Measurements from ENCODE around the gene PTPN21. TPM values are rescaled to one million over a fixed set of nuclear protein-coding genes. Genes with fewer than 3 reads are reported as not detected.
"Not testable (repeated sequence)": the region's sequence is repeated elsewhere in the genome, so short reads cannot be mapped to it uniquely, and the experiment has no call there.

Gene PTPN21
- total RNA-seq, 3 donors from 2014 or later = 0.33 to 0.45 (median 0.33) TPM

- no peak for DNase-seq
- no peaks in the 10 kb centered on the region for H3K27me3 Mint-ChIP-seq (ENCODE audit: low read depth)
- no peaks in the 10 kb centered on the region for H3K9me3 Mint-ChIP-seq
- no peak for ATAC-seq
- H3K36me3 Mint-ChIP-seq (ENCODE audit: insufficient read depth) = no peaks in the 10 kb centered on the region
- no peak overlapping the region for H3K4me3 Mint-ChIP-seq
- no peaks in the 10 kb centered on the region for H3K4me1 Mint-ChIP-seq (ENCODE audit: low read depth)
Observed at GRCh38 chr14:88542857-88543795, 11.7 kb downstream of the PTPN21 start.

DNA sequence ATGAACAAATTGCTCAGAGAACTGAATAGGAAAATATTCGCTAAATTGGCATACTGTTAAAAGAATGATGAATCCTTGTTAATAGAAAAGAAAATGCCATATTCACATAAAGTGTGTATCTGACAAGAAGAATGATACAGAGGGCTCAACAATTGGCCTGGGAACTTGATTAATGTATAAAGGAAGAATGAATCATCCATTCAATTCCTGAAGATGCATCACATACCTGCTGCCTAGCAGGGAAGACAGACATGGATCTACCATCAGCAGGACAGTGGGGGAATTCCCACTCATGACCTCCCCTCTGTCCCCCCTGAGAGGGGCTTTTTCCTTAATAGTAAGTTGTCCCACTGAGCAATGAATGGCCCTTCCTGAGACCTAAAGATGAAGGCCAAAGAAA is 13.5 kb downstream of the PTPN21 start:
- H3K4me3 Mint-ChIP-seq = no peak overlapping the region
- peaks cover 2% of the 10 kb centered on the region for H3K27me3 Mint-ChIP-seq (ENCODE audit: low read depth)
- ATAC-seq = no peak
- no peaks in the 10 kb centered on the region for H3K36me3 Mint-ChIP-seq (ENCODE audit: insufficient read depth)
- H3K9me3 Mint-ChIP-seq = no peaks in the 10 kb centered on the region
- DNase-seq = no peak
- H3K4me1 Mint-ChIP-seq (ENCODE audit: low read depth) = no peaks in the 10 kb centered on the region

DNA sequence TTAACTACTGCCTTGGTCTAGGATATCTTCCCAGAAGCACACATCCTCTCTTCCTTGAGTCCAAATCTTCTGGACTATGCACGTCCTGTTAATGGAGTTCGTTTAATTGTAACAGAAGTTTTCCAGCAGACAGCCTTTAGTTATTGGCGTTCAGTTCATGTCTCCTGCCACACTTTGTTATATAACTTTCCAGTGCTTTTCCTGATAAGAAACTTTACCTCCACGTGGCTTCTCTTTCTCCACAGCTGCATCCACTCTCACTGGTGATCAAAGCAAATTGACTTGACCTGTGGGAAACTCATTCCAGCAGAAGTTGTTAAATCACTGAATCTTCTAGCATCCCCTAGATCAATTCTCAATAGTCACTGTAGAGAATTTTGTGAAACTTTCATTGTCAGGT is 19.0 kb downstream of the PTPN21 start:
- Mint-ChIP-seq H3K36me3 (ENCODE audit: insufficient read depth) (no peaks in the 10 kb centered on the region), H3K4me1 (ENCODE audit: low read depth) (no peaks in the 10 kb centered on the region), H3K27me3 (ENCODE audit: low read depth) (peaks cover 2% of the 10 kb centered on the region), H3K9me3 (no peaks in the 10 kb centered on the region), H3K4me3 (no peak overlapping the region)
- no peak for ATAC-seq
- DNase-seq = no peak

DNA sequence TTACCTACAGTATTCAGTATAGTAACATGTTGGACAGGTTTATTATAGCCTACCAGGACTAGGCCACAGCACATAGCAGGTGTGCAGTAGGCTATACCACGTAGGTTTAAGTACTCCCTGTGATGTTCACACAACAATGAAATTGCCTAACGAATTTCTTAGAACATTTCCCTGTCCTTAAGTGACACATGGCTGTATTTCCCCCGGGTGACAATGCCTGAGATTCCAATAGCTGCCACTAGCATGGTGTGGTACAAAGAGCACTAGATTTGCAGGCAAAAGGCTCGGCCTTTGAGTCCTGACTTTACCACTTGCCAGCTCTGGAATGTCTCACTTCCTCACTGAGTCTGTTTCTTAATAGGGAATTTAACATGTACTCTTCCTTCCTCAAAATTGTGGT is 19.7 kb downstream of the PTPN21 start:
- Mint-ChIP-seq H3K4me3 (no peak overlapping the region), H3K4me1 (ENCODE audit: low read depth) (no peaks in the 10 kb centered on the region), H3K9me3 (peaks cover 6% of the 10 kb centered on the region), H3K36me3 (ENCODE audit: insufficient read depth) (peaks cover 3% of the 10 kb centered on the region), H3K27me3 (ENCODE audit: low read depth) (peaks cover 7% of the 10 kb centered on the region)
- ATAC-seq = no peak
- DNase-seq = no peak

- no peak for DNase-seq
- no peak for ATAC-seq
- Mint-ChIP-seq H3K36me3 (ENCODE audit: insufficient read depth) (peaks cover 5% of the 10 kb centered on the region), H3K4me3 (no peak overlapping the region), H3K27me3 (ENCODE audit: low read depth) (peaks cover 19% of the 10 kb centered on the region), H3K9me3 (peaks cover 18% of the 10 kb centered on the region), H3K4me1 (ENCODE audit: low read depth) (no peaks in the 10 kb centered on the region)
Observed at GRCh38 chr14:88533064-88533602, 21.7 kb downstream of the PTPN21 start.

- H3K27me3 Mint-ChIP-seq (ENCODE audit: low read depth) = peaks cover 31% of the 10 kb centered on the region
- not testable (repeated sequence) for DNase-seq
Observed at GRCh38 chr14:88529889-88530288, 24.9 kb downstream of the PTPN21 start.

GRCh38 chr14:88522393-88522792 is 32.4 kb downstream of the PTPN21 start:
- no peak for DNase-seq

More at GRCh38 chr14:88529889-88530288, 24.9 kb downstream of the PTPN21 start:
- H3K36me3 Mint-ChIP-seq (ENCODE audit: insufficient read depth); H3K4me1 Mint-ChIP-seq (ENCODE audit: low read depth); H3K4me3 Mint-ChIP-seq; ATAC-seq: not testable (repeated sequence)
- peaks cover 21% of the 10 kb centered on the region for H3K9me3 Mint-ChIP-seq

GRCh38 chr14:88521818-88522217 is 33.0 kb downstream of the PTPN21 start:
- H3K36me3 Mint-ChIP-seq (ENCODE audit: insufficient read depth) = no peaks in the 10 kb centered on the region
- no peak for ATAC-seq
- no peak overlapping the region for H3K4me3 Mint-ChIP-seq
- H3K9me3 Mint-ChIP-seq = no peaks in the 10 kb centered on the region
- peaks cover 16% of the 10 kb centered on the region for H3K27me3 Mint-ChIP-seq (ENCODE audit: low read depth)
- no peak for DNase-seq
- no peaks in the 10 kb centered on the region for H3K4me1 Mint-ChIP-seq (ENCODE audit: low read depth)

More at GRCh38 chr14:88522393-88522792, 32.4 kb downstream of the PTPN21 start:
- Mint-ChIP-seq H3K4me1 (ENCODE audit: low read depth) (no peaks in the 10 kb centered on the region), H3K27me3 (ENCODE audit: low read depth) (peaks cover 17% of the 10 kb centered on the region), H3K36me3 (ENCODE audit: insufficient read depth) (no peaks in the 10 kb centered on the region), H3K4me3 (no peak overlapping the region), H3K9me3 (no peaks in the 10 kb centered on the region)
- ATAC-seq = no peak

DNA sequence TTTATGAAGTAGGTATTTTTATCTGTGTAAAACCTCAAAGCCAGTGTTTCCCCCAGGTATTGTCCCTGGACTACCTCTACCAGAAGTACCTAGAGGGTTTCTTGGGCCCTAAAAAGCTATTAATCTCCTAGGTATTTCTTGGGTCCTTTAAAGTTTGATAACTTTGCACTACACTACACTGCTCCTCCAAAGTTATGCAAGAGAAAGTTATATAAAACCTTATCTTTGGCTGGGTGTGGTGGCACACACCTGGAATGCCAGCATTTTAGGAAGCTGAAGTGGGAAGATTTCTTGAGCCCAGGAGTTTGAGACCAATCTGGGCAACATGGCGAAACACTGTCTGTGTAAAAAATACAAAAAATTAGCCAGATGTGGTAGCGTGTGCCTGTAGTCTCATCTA is 34.9 kb downstream of the PTPN21 start:
- H3K4me3 Mint-ChIP-seq = no peak overlapping the region
- no peaks in the 10 kb centered on the region for H3K36me3 Mint-ChIP-seq (ENCODE audit: insufficient read depth)
- peaks cover 17% of the 10 kb centered on the region for H3K27me3 Mint-ChIP-seq (ENCODE audit: low read depth)
- ATAC-seq (no peak), DNase-seq (no peak)
- no peaks in the 10 kb centered on the region for H3K4me1 Mint-ChIP-seq (ENCODE audit: low read depth)
- H3K9me3 Mint-ChIP-seq = no peaks in the 10 kb centered on the region

DNA sequence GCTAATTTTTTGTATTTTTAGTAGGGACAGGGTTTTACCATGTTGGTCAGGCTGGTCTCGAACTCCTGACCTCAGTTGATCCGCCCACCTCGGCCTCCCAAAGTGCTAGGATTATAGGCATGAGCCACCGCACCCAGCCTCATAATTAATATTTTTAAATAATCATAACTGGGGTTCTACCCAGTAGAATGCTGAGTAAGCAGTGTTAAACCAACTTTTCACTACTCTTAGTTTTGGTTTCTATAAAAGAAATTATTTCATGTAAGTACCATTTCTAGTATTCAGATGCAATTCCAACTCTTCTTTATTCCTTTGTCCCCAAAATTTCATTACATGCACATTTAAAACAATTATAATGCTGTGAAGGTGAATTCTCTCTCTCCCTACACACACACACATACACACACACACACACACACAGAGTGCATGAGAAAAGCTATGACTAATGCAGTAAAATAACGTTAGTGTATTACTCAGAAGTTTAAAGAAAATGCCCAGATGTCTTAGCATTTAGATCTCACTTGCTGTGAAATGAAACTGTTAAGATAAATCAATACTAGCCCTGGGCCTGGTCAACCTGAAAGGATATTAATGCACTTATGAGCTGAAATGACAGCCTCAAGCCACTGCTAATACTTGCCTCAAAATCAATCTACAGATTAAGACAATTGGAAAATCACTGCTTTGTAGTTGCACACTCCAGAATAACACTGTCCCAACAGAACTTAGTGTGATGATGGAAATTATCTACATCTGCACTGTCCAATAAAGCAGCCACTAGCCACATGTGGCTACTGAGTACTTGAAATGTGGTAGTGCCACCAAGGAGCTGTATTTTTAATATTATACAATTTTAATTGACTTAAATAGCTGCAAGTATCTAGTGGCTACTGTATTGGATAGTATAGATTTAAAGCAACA is 36.0 kb downstream of the PTPN21 start:
- Mint-ChIP-seq H3K36me3 (ENCODE audit: insufficient read depth) (no peaks in the 10 kb centered on the region), H3K4me3 (no peak overlapping the region), H3K27me3 (ENCODE audit: low read depth) (peaks cover 17% of the 10 kb centered on the region), H3K9me3 (no peaks in the 10 kb centered on the region), H3K4me1 (ENCODE audit: low read depth) (no peaks in the 10 kb centered on the region)
- DNase-seq (no peak), ATAC-seq (no peak)

GRCh38 chr14:88516861-88517357 is 37.9 kb downstream of the PTPN21 start:
- no peaks in the 10 kb centered on the region for H3K4me1 Mint-ChIP-seq (ENCODE audit: low read depth)
- H3K27me3 Mint-ChIP-seq (ENCODE audit: low read depth) = peaks cover 18% of the 10 kb centered on the region
- no peak overlapping the region for H3K4me3 Mint-ChIP-seq
- H3K36me3 Mint-ChIP-seq (ENCODE audit: insufficient read depth) = no peaks in the 10 kb centered on the region
- DNase-seq (no peak), ATAC-seq (no peak)
- no peaks in the 10 kb centered on the region for H3K9me3 Mint-ChIP-seq

DNA sequence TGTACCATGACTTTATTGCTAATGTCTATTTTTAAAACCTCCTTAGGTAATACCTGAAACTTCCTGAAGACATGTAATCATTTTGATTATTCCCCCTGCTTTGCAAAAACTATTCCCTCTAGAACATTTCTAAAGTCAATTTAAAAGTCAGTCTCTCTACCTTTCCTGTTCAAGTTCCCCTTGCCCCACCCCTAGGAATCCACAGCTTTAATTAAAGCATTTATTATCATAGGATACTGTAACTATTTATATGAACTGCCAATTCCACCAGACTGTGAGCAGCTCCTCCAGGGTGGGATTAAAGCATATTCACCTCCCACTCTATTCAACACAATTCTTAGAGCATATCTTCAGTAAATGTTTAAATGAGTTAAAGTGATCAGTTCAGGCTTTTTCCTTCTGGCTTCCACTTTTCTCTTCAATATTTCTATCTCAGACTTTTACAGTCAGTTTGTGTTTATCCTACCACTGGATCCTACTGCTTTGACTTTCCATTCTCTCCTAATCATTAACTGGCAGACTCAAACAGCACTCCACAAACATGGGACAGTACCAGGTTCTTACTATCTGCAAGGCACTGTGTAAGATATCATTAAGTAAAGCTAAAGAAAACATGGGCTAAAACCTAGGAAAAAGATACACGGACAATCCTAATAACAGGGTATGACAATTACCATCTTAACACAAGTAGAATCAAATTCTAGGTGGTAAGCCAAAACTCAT is 39.1 kb downstream of the PTPN21 start:
- no peak overlapping the region for H3K4me3 Mint-ChIP-seq
- no peaks in the 10 kb centered on the region for H3K36me3 Mint-ChIP-seq (ENCODE audit: insufficient read depth)
- H3K4me1 Mint-ChIP-seq (ENCODE audit: low read depth) = no peaks in the 10 kb centered on the region
- ATAC-seq = no peak
- DNase-seq = no peak
- peaks cover 19% of the 10 kb centered on the region for H3K27me3 Mint-ChIP-seq (ENCODE audit: low read depth)
- H3K9me3 Mint-ChIP-seq = no peaks in the 10 kb centered on the region

- Mint-ChIP-seq H3K9me3 (no peaks in the 10 kb centered on the region), H3K27me3 (ENCODE audit: low read depth) (peaks cover 17% of the 10 kb centered on the region), H3K4me1 (ENCODE audit: low read depth) (no peaks in the 10 kb centered on the region), H3K4me3 (no peak overlapping the region), H3K36me3 (ENCODE audit: insufficient read depth) (no peaks in the 10 kb centered on the region)
- DNase-seq (no peak), ATAC-seq (no peak)
Observed at GRCh38 chr14:88507208-88507607, 47.6 kb downstream of the PTPN21 start.

Measured in activated T-cell treated with anti-CD3 and anti-CD28 coated beads, Interleukin-2, amount 50 U/mL, for 4 hours (primary cell).